H9 (cell line): ENCODE data around the gene ENTPD1. TPM values are rescaled to one million over a fixed set of nuclear protein-coding genes. Genes with fewer than 3 reads are reported as not detected.

Experiments used
- DNase-seq: peaks from one replicate; pipeline ENCODE4 v3.0.0-alpha.2; 2017
- H2AFZ ChIP-seq: one replicate; pipeline ENCODE4 v1.6.1; 2013; ENCODE audit warnings: mild to moderate bottlenecking, low read length, control low read depth, moderate library complexity
- H2AK5ac ChIP-seq: 2 replicates; pipeline ENCODE4 v1.6.1; 2013; ENCODE audit warnings: low read length, control low read depth, mixed read lengths; ENCODE audit not compliant: insufficient read length
- H2BK120ac ChIP-seq: one replicate; pipeline ENCODE4 v1.6.1; 2013; ENCODE audit warnings: low read depth, mild to moderate bottlenecking, low read length, control low read depth, inconsistent platforms; ENCODE audit not compliant: poor library complexity, severe bottlenecking
- H2BK12ac ChIP-seq: 2 replicates; pipeline ENCODE4 v1.6.1; 2013; ENCODE audit warnings: low read length, control low read depth, mixed read lengths, low read depth; ENCODE audit not compliant: insufficient read length
- H2BK15ac ChIP-seq: 2 replicates; pipeline ENCODE4 v1.6.1; 2013; ENCODE audit warnings: low read depth, low read length, control low read depth
- H2BK20ac ChIP-seq: one replicate; pipeline ENCODE4 v1.6.1; 2013; ENCODE audit warnings: low read depth, mild to moderate bottlenecking, low read length, control low read depth, inconsistent platforms; ENCODE audit not compliant: poor library complexity, severe bottlenecking
- H2BK5ac ChIP-seq: 2 replicates; pipeline ENCODE4 v1.6.1; 2013; ENCODE audit warnings: low read length, control low read depth, mixed read lengths; ENCODE audit not compliant: insufficient read length
- H3K14ac ChIP-seq: 2 replicates; pipeline ENCODE4 v1.6.1; 2013; ENCODE audit warnings: low read length, control low read depth; ENCODE audit not compliant: insufficient read depth
- H3K18ac ChIP-seq: 2 replicates; pipeline ENCODE4 v1.6.1; 2013; ENCODE audit warnings: low read depth, mild to moderate bottlenecking, mixed read lengths, low read length, control low read depth; ENCODE audit not compliant: insufficient read length
- H3K23ac ChIP-seq: 2 replicates; pipeline ENCODE4 v1.6.1; 2013; ENCODE audit warnings: low read length, control low read depth, mixed read lengths, low read depth; ENCODE audit not compliant: insufficient read length
- H3K23me2 ChIP-seq: 2 replicates; pipeline ENCODE4 v1.6.1; 2013; ENCODE audit warnings: low read depth, mild to moderate bottlenecking, mixed read lengths, low read length, control low read depth; ENCODE audit not compliant: insufficient read length, poor library complexity, severe bottlenecking
- H3K27ac ChIP-seq: 2 replicates; pipeline ENCODE4 v1.5.1; 2013; ENCODE audit warnings: low read length, control low read depth, mixed read lengths, low read depth; ENCODE audit not compliant: insufficient read length
- H3K27me3 ChIP-seq: 2 replicates; pipeline ENCODE4 v1.6.1; 2013; ENCODE audit warnings: low read length, control low read depth, inconsistent platforms; ENCODE audit not compliant: insufficient read depth
- H3K4ac ChIP-seq: 2 replicates; pipeline ENCODE4 v1.6.1; 2013; ENCODE audit warnings: low read depth, mild to moderate bottlenecking, control low read depth, inconsistent platforms, low read length, moderate library complexity
- H3K4me1 ChIP-seq: 2 replicates; pipeline ENCODE4 v1.6.1; 2013; ENCODE audit warnings: low read length, control low read depth, inconsistent platforms; ENCODE audit not compliant: insufficient read depth
- H3K4me2 ChIP-seq: 2 replicates; pipeline ENCODE4 v1.6.1; 2013; ENCODE audit warnings: low read length, control low read depth, mixed read lengths; ENCODE audit not compliant: insufficient read length, insufficient read depth
- H3K56ac ChIP-seq: 2 replicates; pipeline ENCODE4 v1.6.1; 2013; ENCODE audit warnings: low read depth, mild to moderate bottlenecking, mixed read lengths, low read length, control low read depth; ENCODE audit not compliant: insufficient read length
- H3K79me1 ChIP-seq: 2 replicates; pipeline ENCODE4 v1.6.1; 2013; ENCODE audit warnings: low read depth, mild to moderate bottlenecking, moderate library complexity, low read length, control low read depth, inconsistent platforms; ENCODE audit not compliant: insufficient read depth, poor library complexity, severe bottlenecking
- H3K79me2 ChIP-seq: 2 replicates; pipeline ENCODE4 v1.6.1; 2013; ENCODE audit warnings: low read length, control low read depth, inconsistent platforms; ENCODE audit not compliant: insufficient read depth
- H3K9ac ChIP-seq: 2 replicates; pipeline ENCODE4 v1.6.1; 2013; ENCODE audit warnings: low read length, control low read depth, mixed read lengths; ENCODE audit not compliant: insufficient read length; ENCODE audit errors: extremely low read depth
- H3K9me3 ChIP-seq: one replicate; pipeline ENCODE4 v1.6.1; 2013; ENCODE audit warnings: low read depth, low read length, inconsistent platforms; ENCODE audit not compliant: control insufficient read depth
- H3T11ph ChIP-seq: one replicate; pipeline ENCODE4 v1.6.1; 2013; ENCODE audit warnings: mild to moderate bottlenecking, low read length, control low read depth, inconsistent platforms
- H4K20me1 ChIP-seq: one replicate; pipeline ENCODE4 v1.6.1; 2013; ENCODE audit not compliant: control insufficient read depth, insufficient read length, insufficient read depth
- H4K5ac ChIP-seq: 2 replicates; pipeline ENCODE4 v1.6.1; 2013; ENCODE audit warnings: low read depth, mild to moderate bottlenecking, mixed read lengths, low read length, control low read depth; ENCODE audit not compliant: insufficient read length
- H4K8ac ChIP-seq: replicated peaks from 2 replicates; pipeline ENCODE4 v1.6.1; 2013; ENCODE audit warnings: low read length, control low read depth, mixed read lengths, low read depth; ENCODE audit not compliant: insufficient read length
- H4K91ac ChIP-seq: 2 replicates; pipeline ENCODE4 v1.6.1; 2013; ENCODE audit warnings: low read depth, mild to moderate bottlenecking, moderate library complexity, mixed read lengths, low read length, control low read depth; ENCODE audit not compliant: insufficient read length
- H3K27ac Mint-ChIP-seq, 3 experiments: 2 replicates in 2 of 3; 3 replicates in 1 of 3; pipeline ENCODE4 v1.8.0; 2020 to 2021; ENCODE audit warnings: mixed read lengths in 3 of 3, mild to moderate bottlenecking in 1 of 3, moderate library complexity in 1 of 3
- H3K27me3 Mint-ChIP-seq: 2 replicates; pipeline ENCODE4 v1.8.0; 2021; ENCODE audit warnings: low read depth, mild to moderate bottlenecking, moderate library complexity, mixed read lengths
- H3K36me3 Mint-ChIP-seq, 3 experiments: 2 replicates in 2 of 3; 3 replicates in 1 of 3; pipeline ENCODE4 v1.8.0; 2020 to 2021; ENCODE audit warnings: low read depth in 3 of 3, mixed read lengths in 3 of 3; ENCODE audit not compliant: insufficient read depth in 1 of 3
- H3K4me1 Mint-ChIP-seq, 2 experiments: 2 replicates each; pipeline ENCODE4 v1.8.0; 2020; ENCODE audit warnings: mixed read lengths in 2 of 2
- H3K4me3 Mint-ChIP-seq, 2 experiments: 2 replicates in 1 of 2; 3 replicates in 1 of 2; pipeline ENCODE4 v1.8.0; 2020 to 2021; ENCODE audit warnings: mild to moderate bottlenecking in 2 of 2, mixed read lengths in 2 of 2, moderate library complexity in 1 of 2
- H3K9me3 Mint-ChIP-seq, 2 experiments: 2 replicates in 1 of 2; 3 replicates in 1 of 2; pipeline ENCODE4 v1.8.0; 2020; ENCODE audit warnings: mild to moderate bottlenecking in 2 of 2, mixed read lengths in 2 of 2, moderate library complexity in 1 of 2
- WGBS: extraction: QIAGEN DNeasy Blood & Tissue Kit; methylation state at CpG from one replicate; pipeline ENCODE4 v1.1.7; 2013; ENCODE audit warnings: missing lambda C conversion rate, low lambda C conversion rate, mixed read lengths; ENCODE audit not compliant: insufficient read length; ENCODE audit errors: extremely low coverage; 5-methylcytosine and 5-hydroxymethylcytosine counted together
- total RNA-seq: library from RNA; stranded (reverse); gene quantifications from 2 replicates; pipeline ENCODE4 v1.2.1, GENCODE V29; 2021
- TF ChIP-seq, protein P1 (sequence below): fragments of 200-600 bp; sonication (generic); conservative IDR thresholded peaks from 3 replicates; pipeline ENCODE4 v1.8.0; 2021; ENCODE audit warnings: antibody characterized with exemption, mild to moderate bottlenecking

ENTPD1 gene
- total RNA-seq, 1 experiment from 2014 or later = 1.9 TPM

DNA sequence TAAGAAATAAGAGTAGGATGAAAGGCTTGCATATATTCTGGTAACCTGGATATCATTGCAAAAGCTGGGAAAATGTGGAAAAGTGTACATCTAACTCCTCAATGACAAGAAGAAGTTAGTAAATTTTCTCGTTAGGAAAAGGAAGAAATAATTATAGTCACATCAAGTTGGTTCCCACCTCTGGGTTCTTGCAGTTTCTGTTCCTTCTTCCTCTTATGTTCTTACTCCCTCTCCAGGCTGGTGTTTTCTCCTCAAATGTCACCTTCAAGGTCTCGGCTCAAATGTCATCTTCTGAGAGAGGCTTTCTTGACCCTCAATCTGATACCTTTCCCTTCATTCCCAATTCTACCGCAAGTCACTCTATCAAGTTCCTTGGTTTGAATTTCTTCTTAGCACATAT lies 64.4 kb downstream of the ENTPD1 start:
- no peaks in the 10 kb centered on the region for H3K23me2 ChIP-seq
- no peak overlapping the region for H3K9ac ChIP-seq
- H2AFZ ChIP-seq = no peak overlapping the region
- H4K91ac ChIP-seq = no peak overlapping the region
- WGBS = no CpG with 5 or more reads among the region's 3 CpGs
- no peak overlapping the region for H3K18ac ChIP-seq
- H2BK15ac ChIP-seq = no peak overlapping the region
- H4K5ac ChIP-seq = no peak overlapping the region
- no peaks in the 10 kb centered on the region; the same call in 1 of the 2 replicates for H3K4me1 ChIP-seq
- no peaks in the 10 kb centered on the region for H3K27me3 Mint-ChIP-seq
- H3K9me3 Mint-ChIP-seq = peaks cover 0 to 3% of the 10 kb centered on the region in 2 experiments; a peak in 3 of 5 replicates
- no peak overlapping the region for H3T11ph ChIP-seq
- H3K56ac ChIP-seq = no peak overlapping the region
- H2BK120ac ChIP-seq = no peak overlapping the region
- no peaks in the 10 kb centered on the region for H3K79me1 ChIP-seq
- no peak overlapping the region for H3K23ac ChIP-seq
- no peak overlapping the region for H3K4me2 ChIP-seq
- H3K4me3 Mint-ChIP-seq = no peak overlapping the region
- H3K14ac ChIP-seq = no peak overlapping the region
- no peaks in the 10 kb centered on the region for H4K20me1 ChIP-seq
- H4K8ac ChIP-seq = no peak overlapping the region
- no peak overlapping the region for H3K27ac Mint-ChIP-seq
- H3K27me3 ChIP-seq = no peaks in the 10 kb centered on the region
- no peak overlapping the region for H3K4ac ChIP-seq
- no peaks in the 10 kb centered on the region for H3K9me3 ChIP-seq
- H2BK12ac ChIP-seq = no peak overlapping the region
- peaks cover 0 to 2% of the 10 kb centered on the region in 2 experiments; a peak in 1 of 4 replicates for H3K4me1 Mint-ChIP-seq
- peaks cover 0 to 3% (median 0%) of the 10 kb centered on the region in 3 experiments; a peak in 3 of 7 replicates for H3K36me3 Mint-ChIP-seq
- DNase-seq = no peak
- no peak overlapping the region for H2BK5ac ChIP-seq
- H3K27ac ChIP-seq = no peak overlapping the region
- TF ChIP-seq, protein P1, sequence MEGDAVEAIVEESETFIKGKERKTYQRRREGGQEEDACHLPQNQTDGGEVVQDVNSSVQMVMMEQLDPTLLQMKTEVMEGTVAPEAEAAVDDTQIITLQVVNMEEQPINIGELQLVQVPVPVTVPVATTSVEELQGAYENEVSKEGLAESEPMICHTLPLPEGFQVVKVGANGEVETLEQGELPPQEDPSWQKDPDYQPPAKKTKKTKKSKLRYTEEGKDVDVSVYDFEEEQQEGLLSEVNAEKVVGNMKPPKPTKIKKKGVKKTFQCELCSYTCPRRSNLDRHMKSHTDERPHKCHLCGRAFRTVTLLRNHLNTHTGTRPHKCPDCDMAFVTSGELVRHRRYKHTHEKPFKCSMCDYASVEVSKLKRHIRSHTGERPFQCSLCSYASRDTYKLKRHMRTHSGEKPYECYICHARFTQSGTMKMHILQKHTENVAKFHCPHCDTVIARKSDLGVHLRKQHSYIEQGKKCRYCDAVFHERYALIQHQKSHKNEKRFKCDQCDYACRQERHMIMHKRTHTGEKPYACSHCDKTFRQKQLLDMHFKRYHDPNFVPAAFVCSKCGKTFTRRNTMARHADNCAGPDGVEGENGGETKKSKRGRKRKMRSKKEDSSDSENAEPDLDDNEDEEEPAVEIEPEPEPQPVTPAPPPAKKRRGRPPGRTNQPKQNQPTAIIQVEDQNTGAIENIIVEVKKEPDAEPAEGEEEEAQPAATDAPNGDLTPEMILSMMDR = no peak
- H3K79me2 ChIP-seq = no peaks in the 10 kb centered on the region
- no peak overlapping the region for H2BK20ac ChIP-seq
- H2AK5ac ChIP-seq = no peak overlapping the region
